ENCODE data around the gene EEF1AKMT1. TPM values are rescaled to one million over a fixed set of nuclear protein-coding genes. Genes with fewer than 3 reads are reported as not detected.

EEF1AKMT1 gene
- total RNA-seq, 1 donor from 2014 or later = 10.4 TPM

- intact Hi-C loops (cut with DNase I) = no loop called here
- ATAC-seq = peak; percentile 69
- DNase-seq (ENCODE audit: low spot score) = no peak
Observed at GRCh38 chr13:20721454-20722357, 52.1 kb downstream of the EEF1AKMT1 start.

GRCh38 chr13:20721058-20721453 lies 52.7 kb downstream of the EEF1AKMT1 start:
- no peak for ATAC-seq
- intact Hi-C loops (cut with DNase I) = no loop called here

GRCh38 chr13:20720499-20720898 lies 53.3 kb downstream of the EEF1AKMT1 start:
- intact Hi-C loops (cut with DNase I) = no loop called here
- ATAC-seq (no peak), DNase-seq (ENCODE audit: low spot score) (no peak)

More at GRCh38 chr13:20721058-20721453, 52.7 kb downstream of the EEF1AKMT1 start:
- no peak for DNase-seq (ENCODE audit: low spot score)

DNA sequence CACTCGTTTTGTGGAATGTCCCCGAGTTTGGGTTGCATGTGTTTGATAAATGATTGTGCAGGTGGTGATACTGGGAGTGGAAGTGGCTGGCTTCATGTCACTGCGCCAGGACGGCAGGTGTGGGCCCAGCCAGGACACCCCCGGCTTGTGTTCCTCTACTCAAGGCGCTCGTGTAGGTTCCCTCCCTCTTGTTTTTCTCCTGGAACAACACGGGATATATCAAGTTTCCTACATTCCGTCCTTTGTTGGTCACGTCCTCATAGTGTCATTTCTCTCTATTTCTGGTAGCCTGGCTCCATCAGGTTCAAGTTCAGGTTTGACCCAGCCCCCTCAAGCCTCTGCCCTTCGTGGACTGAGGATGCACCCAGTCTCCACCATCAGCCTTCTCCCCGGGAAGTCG lies 54.0 kb downstream of the EEF1AKMT1 start:
- ATAC-seq = no peak
- intact Hi-C loops (cut with DNase I) = no loop called here

GRCh38 chr13:20718958-20719566 lies 54.7 kb downstream of the EEF1AKMT1 start:
- no peak for DNase-seq (ENCODE audit: low spot score)
- intact Hi-C loops (cut with DNase I) = no loop called here
- no peak for ATAC-seq

More for the DNA sequence above, 54.0 kb downstream of the EEF1AKMT1 start:
- DNase-seq (ENCODE audit: low spot score) = no peak

DNA sequence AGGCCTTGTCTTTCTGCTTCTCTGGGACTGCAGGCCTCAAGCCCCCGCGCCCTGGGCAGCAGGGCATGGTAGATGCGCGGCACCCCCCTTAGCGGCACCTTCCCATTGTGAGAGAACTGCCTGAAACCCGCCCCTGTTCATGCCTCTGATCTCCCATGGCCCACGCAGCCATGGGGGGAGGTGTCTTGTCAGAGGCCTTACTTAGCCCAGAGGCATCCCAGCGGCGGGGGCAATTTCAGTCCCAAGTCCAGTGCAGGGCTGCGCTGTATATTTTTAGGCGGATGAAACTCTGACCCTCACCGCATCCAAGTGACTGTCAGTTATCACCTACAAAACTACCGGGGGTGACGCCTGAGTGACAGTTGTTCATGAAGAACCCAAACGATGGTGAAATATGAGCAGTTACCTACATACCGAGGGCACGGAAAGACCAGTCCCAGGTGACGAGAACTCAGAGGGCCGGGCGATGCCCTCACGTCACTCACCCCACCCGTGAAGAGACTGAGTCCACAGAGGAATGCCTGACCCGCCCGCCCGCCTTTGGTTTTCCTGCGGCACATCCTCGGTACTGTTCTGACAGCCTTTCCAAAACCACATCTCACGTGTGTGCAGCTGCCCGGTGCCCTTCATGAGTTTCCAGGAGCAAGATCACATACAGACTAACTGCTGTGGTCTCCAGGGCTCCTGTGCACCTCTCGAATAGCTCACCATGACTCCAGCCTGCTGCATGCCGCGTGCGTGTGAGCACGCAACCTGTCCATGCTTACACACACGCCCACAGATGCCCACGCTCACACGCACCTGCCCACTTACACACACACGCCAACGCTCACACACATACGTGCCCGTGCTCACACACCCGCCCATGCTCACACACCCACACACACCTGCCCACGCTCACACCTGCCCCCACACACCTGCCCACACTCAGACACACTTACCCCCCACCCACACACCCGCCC lies 55.9 kb downstream of the EEF1AKMT1 start:
- intact Hi-C loops (cut with DNase I) = no loop called here
- DNase-seq (ENCODE audit: low spot score) = no peak
- no peak for ATAC-seq

GRCh38 chr13:20716951-20717350 lies 56.8 kb downstream of the EEF1AKMT1 start:
- DNase-seq (ENCODE audit: low spot score) = no peak
- intact Hi-C loops (cut with DNase I) = no loop called here
- ATAC-seq = no peak

DNA sequence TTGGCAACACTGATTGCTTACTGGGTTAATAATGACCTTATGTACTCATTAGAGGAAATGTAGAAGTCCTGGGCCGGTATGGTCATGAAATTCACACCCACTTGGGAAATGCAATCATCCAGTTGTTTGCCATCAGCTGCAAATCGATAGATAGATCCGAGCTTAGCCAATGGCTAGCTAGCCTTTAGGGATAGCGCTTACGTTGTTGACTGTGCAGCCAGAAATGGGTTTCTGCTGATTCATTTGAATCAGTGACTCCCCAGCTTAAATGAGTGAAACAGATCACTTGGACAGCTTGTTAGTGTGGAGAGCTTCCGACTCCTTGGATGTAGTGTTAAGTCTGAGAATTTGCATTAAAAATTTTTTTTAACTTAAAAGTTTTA lies 58.4 kb downstream of the EEF1AKMT1 start:
- no peak for DNase-seq (ENCODE audit: low spot score)
- intact Hi-C loops (cut with DNase I) = no loop called here

DNA sequence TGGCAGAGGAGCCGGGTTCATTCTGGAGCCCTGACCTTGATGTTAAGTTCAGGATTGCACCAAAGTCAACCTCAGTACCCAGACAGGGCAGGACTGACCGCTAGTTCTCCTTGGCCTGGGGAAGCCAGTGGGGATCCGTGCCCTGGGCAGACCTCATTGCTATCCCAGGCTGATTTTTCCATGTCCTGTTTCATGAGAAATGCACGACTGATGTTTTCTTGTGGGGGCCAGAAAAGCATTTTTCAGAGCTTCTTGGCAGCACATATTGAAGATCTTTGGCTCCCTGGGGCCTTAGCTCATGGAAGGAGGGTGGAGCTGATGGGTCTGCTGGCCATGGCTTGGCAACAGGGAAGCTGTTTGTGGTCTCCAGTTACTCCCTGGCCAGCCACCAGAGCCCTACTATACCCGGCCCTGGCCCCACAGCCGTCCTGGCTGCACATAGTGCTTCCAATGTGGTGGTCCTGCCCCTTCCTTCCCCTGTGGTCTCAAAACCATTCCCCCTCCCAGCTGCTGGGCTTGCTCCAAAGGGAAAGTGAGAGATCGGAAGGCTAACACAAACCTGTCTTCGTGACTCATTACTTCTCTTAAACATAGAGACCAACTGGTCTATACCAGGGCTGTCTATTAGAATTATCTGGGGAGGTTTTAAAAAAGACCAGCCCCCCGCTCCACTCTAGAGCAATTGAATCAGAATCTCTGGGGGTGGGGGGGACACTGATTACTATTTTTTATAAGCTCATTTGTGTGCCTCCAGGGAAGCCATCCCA lies 59.0 kb downstream of the EEF1AKMT1 start:
- intact Hi-C loops (cut with DNase I) = no loop called here
- ATAC-seq (peak; percentile 91), DNase-seq (ENCODE audit: low spot score) (peak; percentile 77)

More for the DNA sequence above, 58.4 kb downstream of the EEF1AKMT1 start:
- ATAC-seq = no peak

DNA sequence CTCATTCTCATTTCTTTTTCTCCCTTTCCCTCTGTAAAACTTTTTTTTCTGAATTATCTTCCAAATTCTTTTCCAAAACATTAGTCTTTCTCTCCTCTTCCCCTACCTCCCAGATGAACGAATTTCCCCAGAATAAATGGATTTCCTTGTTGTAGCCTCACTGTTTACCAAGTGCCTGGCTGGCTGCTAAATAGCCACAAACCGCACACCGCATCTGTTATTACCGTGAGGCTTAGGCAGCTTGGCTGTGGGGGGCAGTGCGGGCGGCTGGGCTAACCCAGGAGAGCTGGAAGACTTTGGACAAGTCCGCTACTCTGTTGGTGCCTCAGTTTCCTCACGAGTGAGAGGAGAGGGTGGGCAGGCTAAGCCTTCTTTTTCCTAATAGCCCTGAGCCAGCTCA lies 59.6 kb downstream of the EEF1AKMT1 start:
- DNase-seq (ENCODE audit: low spot score) = no peak
- peak; percentile 55 for ATAC-seq
- intact Hi-C loops (cut with DNase I) = no loop called here

DNA sequence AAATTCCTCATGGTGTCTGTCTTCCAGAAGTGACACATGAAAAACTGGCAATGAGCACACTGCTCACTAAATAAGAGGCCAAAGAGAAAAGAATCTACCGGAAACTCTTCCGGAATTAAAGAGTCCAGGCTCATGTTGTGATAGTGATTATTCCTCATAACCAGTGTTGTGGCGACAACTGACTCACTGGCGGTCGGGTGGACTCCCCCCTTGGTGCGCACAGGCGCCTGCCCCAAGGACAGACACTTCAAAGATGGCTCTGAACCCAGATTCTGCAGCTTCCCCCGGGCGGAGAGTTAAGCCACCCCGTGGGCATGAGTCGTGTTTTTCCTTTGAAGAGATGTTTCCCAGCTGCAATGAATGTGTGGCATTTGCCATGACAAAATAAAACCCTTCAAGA lies 60.0 kb downstream of the EEF1AKMT1 start:
- DNase-seq (ENCODE audit: low spot score) (no peak), ATAC-seq (peak; percentile 23)
- intact Hi-C loops (cut with DNase I) = no loop called here

DNA sequence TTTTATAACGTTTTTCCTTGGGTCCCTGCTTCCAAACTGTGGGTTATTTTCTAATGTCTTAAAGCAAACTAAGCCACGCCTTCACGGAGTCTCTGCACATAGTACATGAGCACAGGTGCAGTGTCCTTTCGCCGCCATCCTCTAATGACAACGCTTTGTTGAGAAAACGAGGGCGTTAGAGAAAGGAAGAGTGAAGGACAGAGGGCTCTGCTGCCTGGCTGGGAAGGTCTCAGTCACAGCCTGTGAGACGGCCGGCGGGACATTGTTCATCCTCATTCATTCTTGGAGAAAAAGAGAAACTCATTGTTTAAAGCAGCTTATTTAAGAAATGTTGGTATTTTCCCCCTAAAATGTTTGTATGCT lies 60.8 kb downstream of the EEF1AKMT1 start:
- DNase-seq (ENCODE audit: low spot score) (no peak), ATAC-seq (no peak)
- intact Hi-C loops (cut with DNase I) = no loop called here

GRCh38 chr13:20711301-20712044 lies 62.3 kb downstream of the EEF1AKMT1 start:
- intact Hi-C loops (cut with DNase I) = no loop called here

DNA sequence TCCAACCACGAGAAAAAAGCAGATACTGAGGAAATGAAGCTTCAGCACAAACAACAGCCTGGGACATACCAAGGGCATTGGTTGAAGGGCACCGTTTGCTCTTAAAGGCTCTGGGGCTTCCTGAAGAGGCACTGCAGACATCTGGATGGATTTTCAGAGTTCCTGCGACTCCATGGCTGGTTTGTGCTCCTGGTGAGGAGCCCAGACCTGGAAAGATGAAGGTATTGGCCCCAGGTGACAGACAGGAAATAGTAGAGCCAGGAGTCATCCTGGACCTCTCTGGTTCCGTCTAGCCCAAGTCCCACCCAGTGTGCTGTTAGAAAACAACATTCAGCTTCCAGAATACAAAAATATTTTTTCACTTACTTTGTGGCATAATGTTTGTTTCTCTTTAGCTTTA lies 64.0 kb downstream of the EEF1AKMT1 start:
- intact Hi-C loops (cut with DNase I) = loop anchor here (10.0 kb wide), 1 partner anchor 215 kb away; no protein-coding TSS in a partner anchor
- ATAC-seq = no peak

More at GRCh38 chr13:20711301-20712044, 62.3 kb downstream of the EEF1AKMT1 start:
- DNase-seq (ENCODE audit: low spot score) (no peak), ATAC-seq (no peak)

DNA sequence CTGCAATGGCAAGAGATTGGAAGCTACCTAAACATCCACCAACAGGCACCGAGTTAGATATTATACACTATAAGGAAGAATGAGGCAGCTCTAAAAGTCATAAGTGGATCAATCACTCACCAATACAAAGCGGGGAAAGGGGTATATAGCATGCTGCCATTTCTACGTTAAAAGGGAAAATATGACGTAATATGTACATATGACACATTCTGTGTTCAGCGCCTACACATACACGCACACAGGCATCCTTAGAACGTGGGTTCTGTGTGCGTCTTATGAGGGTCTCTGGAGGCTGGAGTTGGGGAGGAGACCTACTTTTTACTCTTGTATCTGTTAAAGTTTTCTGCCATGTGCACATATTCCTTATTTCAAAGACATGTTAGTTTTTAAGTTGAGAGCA lies 64.4 kb downstream of the EEF1AKMT1 start:
- intact Hi-C loops (cut with DNase I) = loop anchor here (10.0 kb wide), 1 partner anchor 215 kb away; no protein-coding TSS in a partner anchor
- no peak for DNase-seq (ENCODE audit: low spot score)
- no peak for ATAC-seq

More for the DNA sequence above, 64.0 kb downstream of the EEF1AKMT1 start:
- DNase-seq (ENCODE audit: low spot score) = no peak

- no peak for DNase-seq (ENCODE audit: low spot score)
- intact Hi-C loops (cut with DNase I) = loop anchor here (10.0 kb wide), 1 partner anchor 213 kb away; no protein-coding TSS in a partner anchor
- no peak for ATAC-seq
Observed at GRCh38 chr13:20708216-20708615, 65.5 kb downstream of the EEF1AKMT1 start.

DNA sequence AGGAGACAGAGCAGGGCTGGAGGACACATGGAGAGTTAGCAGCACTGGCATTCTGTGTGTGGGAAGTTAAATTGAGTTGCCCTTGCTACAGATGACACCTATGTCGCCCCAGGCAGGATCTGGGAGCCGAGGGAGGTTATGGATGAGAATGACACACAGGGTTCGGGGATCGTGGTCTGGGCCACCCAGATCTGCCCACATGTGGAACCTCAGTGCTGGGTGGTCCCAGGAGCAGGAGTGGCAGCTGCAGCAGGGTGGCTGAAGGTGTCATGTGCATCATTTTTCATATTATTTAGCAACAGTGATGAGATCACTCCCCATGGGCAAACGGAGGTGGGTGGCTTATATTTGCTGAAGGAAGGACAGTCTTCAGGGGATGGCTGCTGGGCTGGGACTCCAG lies 67.1 kb downstream of the EEF1AKMT1 start:
- DNase-seq (ENCODE audit: low spot score) (no peak), ATAC-seq (no peak)
- intact Hi-C loops (cut with DNase I) = loop anchor here (10.0 kb wide), 1 partner anchor 212 kb away; no protein-coding TSS in a partner anchor
